ENCODE measurements around the gene LPP. TPM values are rescaled to one million over a fixed set of nuclear protein-coding genes. Genes with fewer than 3 reads are reported as not detected.

LPP gene
- total RNA-seq, 1 donor = 77.4 TPM

GRCh38 chr3:188331166-188331565 lies 177.2 kb downstream of the LPP start:
- DNase-seq (ENCODE audit: insufficient read length, low spot score, missing footprints) = no peak
- Histone ChIP-seq H3K4me2 (ENCODE audit: insufficient read depth, low read length) (no peak overlapping the region), H4K20me1 (ENCODE audit: insufficient read depth, low read length) (peaks cover 10% of the 10 kb centered on the region), H3K36me3 (ENCODE audit: insufficient read depth, low read length) (peaks cover 8% of the 10 kb centered on the region), H3K79me2 (ENCODE audit: insufficient read depth, low read length) (peaks cover 63% of the 10 kb centered on the region), H3K4me3 (ENCODE audit: insufficient read depth, low read length) (no peak overlapping the region), H3K9me3 (ENCODE audit: low read depth, low read length) (no peaks in the 10 kb centered on the region), H3K4me1 (ENCODE audit: insufficient read depth, low read length) (no peaks in the 10 kb centered on the region), H2AFZ (ENCODE audit: low read length) (no peak overlapping the region), H3K27me3 (ENCODE audit: insufficient read depth, low read length) (no peaks in the 10 kb centered on the region), H3K27ac (ENCODE audit: low read depth, low read length) (no peak overlapping the region)
- TF ChIP-seq CTCF (IDR thresholded peaks at IDR 0.05; ENCODE audit: extremely low read depth, low read depth, low read length) = no peak

GRCh38 chr3:188332085-188332484 lies 178.1 kb downstream of the LPP start:
- peaks cover under 1% of the 10 kb centered on the region for H3K4me1 ChIP-seq (ENCODE audit: insufficient read depth, low read length)
- no peak for DNase-seq (ENCODE audit: insufficient read length, low spot score, missing footprints)
- no peak overlapping the region for H3K27ac ChIP-seq (ENCODE audit: low read depth, low read length)
- TF ChIP-seq CTCF (IDR thresholded peaks at IDR 0.05; ENCODE audit: extremely low read depth, low read depth, low read length) = no peak
- H3K27me3 ChIP-seq (ENCODE audit: insufficient read depth, low read length) = no peaks in the 10 kb centered on the region
- H3K4me3 ChIP-seq (ENCODE audit: insufficient read depth, low read length) = no peak overlapping the region
- H2AFZ ChIP-seq (ENCODE audit: low read length) = no peak overlapping the region
- H3K9me3 ChIP-seq (ENCODE audit: low read depth, low read length) = no peaks in the 10 kb centered on the region
- H3K79me2 ChIP-seq (ENCODE audit: insufficient read depth, low read length) = peaks cover 67% of the 10 kb centered on the region
- peaks cover 16% of the 10 kb centered on the region for H4K20me1 ChIP-seq (ENCODE audit: insufficient read depth, low read length)
- H3K4me2 ChIP-seq (ENCODE audit: insufficient read depth, low read length) = no peak overlapping the region
- H3K36me3 ChIP-seq (ENCODE audit: insufficient read depth, low read length) = peaks cover 6% of the 10 kb centered on the region

- H3K4me2 ChIP-seq (ENCODE audit: insufficient read depth, low read length) = no peak overlapping the region
- H4K20me1 ChIP-seq (ENCODE audit: insufficient read depth, low read length) = peaks cover 21% of the 10 kb centered on the region
- no peak overlapping the region for H2AFZ ChIP-seq (ENCODE audit: low read length)
- peaks cover 20% of the 10 kb centered on the region for H3K4me1 ChIP-seq (ENCODE audit: insufficient read depth, low read length)
- H3K27me3 ChIP-seq (ENCODE audit: insufficient read depth, low read length) = no peaks in the 10 kb centered on the region
- H3K27ac ChIP-seq (ENCODE audit: low read depth, low read length) = no peak overlapping the region
- no peaks in the 10 kb centered on the region for H3K9me3 ChIP-seq (ENCODE audit: low read depth, low read length)
- H3K79me2 ChIP-seq (ENCODE audit: insufficient read depth, low read length) = peaks cover 79% of the 10 kb centered on the region
- DNase-seq (ENCODE audit: insufficient read length, low spot score, missing footprints) = no peak
- no peak for TF ChIP-seq CTCF (IDR thresholded peaks at IDR 0.05; ENCODE audit: extremely low read depth, low read depth, low read length)
- H3K36me3 ChIP-seq (ENCODE audit: insufficient read depth, low read length) = no peaks in the 10 kb centered on the region
- H3K4me3 ChIP-seq (ENCODE audit: insufficient read depth, low read length) = no peak overlapping the region
These were observed 181.7 kb downstream of the LPP start for GRCh38 chr3:188335656-188336055.

GRCh38 chr3:188336178-188336577 lies 182.2 kb downstream of the LPP start:
- Histone ChIP-seq H3K4me2 (ENCODE audit: insufficient read depth, low read length) (no peak overlapping the region), H3K4me3 (ENCODE audit: insufficient read depth, low read length) (no peak overlapping the region), H4K20me1 (ENCODE audit: insufficient read depth, low read length) (peaks cover 21% of the 10 kb centered on the region), H3K79me2 (ENCODE audit: insufficient read depth, low read length) (peaks cover 84% of the 10 kb centered on the region), H3K36me3 (ENCODE audit: insufficient read depth, low read length) (no peaks in the 10 kb centered on the region), H3K4me1 (ENCODE audit: insufficient read depth, low read length) (peaks cover 20% of the 10 kb centered on the region), H2AFZ (ENCODE audit: low read length) (no peak overlapping the region), H3K27ac (ENCODE audit: low read depth, low read length) (no peak overlapping the region), H3K9me3 (ENCODE audit: low read depth, low read length) (no peaks in the 10 kb centered on the region), H3K27me3 (ENCODE audit: insufficient read depth, low read length) (no peaks in the 10 kb centered on the region)
- DNase-seq (ENCODE audit: insufficient read length, low spot score, missing footprints) = no peak
- no peak for TF ChIP-seq CTCF (IDR thresholded peaks at IDR 0.05; ENCODE audit: extremely low read depth, low read depth, low read length)
